ENCODE measurements around the gene FBXO4. TPM values are rescaled to one million over a fixed set of nuclear protein-coding genes. Genes with fewer than 3 reads are reported as not detected.

FBXO4 gene
- total RNA-seq, 1 experiment from 2014 or later: 9.0 TPM

- no peak overlapping the region for H3K4me3 ChIP-seq (replicated peaks in 1 of 2; ENCODE audit: low read depth in 1 of 2, low read length in 2 of 2)
- no peak overlapping the region for H3K9ac ChIP-seq (ENCODE audit: low read length)
- no peaks in the 10 kb centered on the region for H3K79me2 ChIP-seq (ENCODE audit: insufficient read depth, low read length)
- no peak overlapping the region for H3K27ac ChIP-seq (ENCODE audit: low read depth, low read length)
- TF ChIP-seq SRF (IDR thresholded peaks at IDR 0.05; ENCODE audit: low read depth): no peak
- no peak for TF ChIP-seq POLR2A (IDR thresholded peaks at IDR 0.05; ENCODE audit: borderline replicate concordance, extremely low read depth, insufficient read depth, insufficient read length)
- TF ChIP-seq EZH2 (IDR thresholded peaks at IDR 0.05): no peak
- no peak for TF ChIP-seq ELF1 (IDR thresholded peaks at IDR 0.05; ENCODE audit: borderline replicate concordance, low read depth)
- no peak for TF ChIP-seq TCF7L2 (IDR thresholded peaks at IDR 0.05; ENCODE audit: borderline replicate concordance, extremely low read depth, insufficient read depth, insufficient read length)
- TF ChIP-seq JUND (IDR thresholded peaks at IDR 0.05): no peak
- TF ChIP-seq FOSL1 (IDR thresholded peaks at IDR 0.05; ENCODE audit: low read depth): no peak
- no peak for TF ChIP-seq CTCF (IDR thresholded peaks at IDR 0.05 in 2 of 3, conservative IDR thresholded peaks at IDR 0.05 in 1 of 3; ENCODE audit: borderline replicate concordance in 1 of 3, insufficient read depth in 1 of 3, low read depth in 2 of 3, low read length in 2 of 3)
- no peak for TF ChIP-seq ZNF274 (IDR thresholded peaks at IDR 0.05; ENCODE audit: low read depth, low read length)
- TF ChIP-seq RAD21 (IDR thresholded peaks at IDR 0.05; ENCODE audit: low read depth): no peak
- TF ChIP-seq POLR2AphosphoS5 (IDR thresholded peaks at IDR 0.05; ENCODE audit: low read depth, low read length): no peak
- no peak for TF ChIP-seq ZBTB33 (IDR thresholded peaks at IDR 0.05; ENCODE audit: extremely low read depth, insufficient replicate concordance, low read length)
- ChIA-PET CTCF (no interaction called here), RAD21 (ENCODE audit: low non-redundant PET in 1 of 2, low total read pairs in 2 of 2, uncharacterized antibody in 2 of 2, unreplicated experiment in 2 of 2) (no interaction called here), POLR2A (no interaction called here)
- no peaks in the 10 kb centered on the region for H3K27me3 ChIP-seq (ENCODE audit: insufficient read depth, low read length)
- no peak for DNase-seq (ENCODE audit: low read depth, low spot score)
- no peaks in the 10 kb centered on the region for H3K36me3 ChIP-seq (ENCODE audit: control insufficient read depth in 1 of 2, insufficient read depth in 2 of 2, low read length in 2 of 2)
- ATAC-seq: no peak
- intact Hi-C loops (cut with micrococcal nuclease): no loop called here
- no peak overlapping the region for H3K4me2 ChIP-seq (ENCODE audit: low read length)
- no peaks in the 10 kb centered on the region for H3K4me1 ChIP-seq (ENCODE audit: control insufficient read depth in 1 of 2, insufficient read depth in 2 of 2, low read length in 2 of 2)
- H3K9me3 ChIP-seq (ENCODE audit: control insufficient read depth in 1 of 2, insufficient read depth in 1 of 2, low read depth in 1 of 2, low read length in 2 of 2): no peaks in the 10 kb centered on the region
- H4K20me1 ChIP-seq (ENCODE audit: insufficient read depth): no peaks in the 10 kb centered on the region
- no peaks in the 10 kb centered on the region for H3K9me2 ChIP-seq (ENCODE audit: insufficient read depth)
- no TSS peak for BruUV-seq (replicated peaks)
- H2AFZ ChIP-seq (ENCODE audit: low read depth, low read length, poor library complexity, severe bottlenecking): no peak overlapping the region
Measured at GRCh38 chr5:41877408-41877807, 47.7 kb upstream of the FBXO4 start.
